Measurements from ENCODE around the gene PYM1. TPM values are rescaled to one million over a fixed set of nuclear protein-coding genes. Genes with fewer than 3 reads are reported as not detected.

Gene PYM1
- total and polyA plus RNA-seq, 2 of the 8 experiments (the other 6 are each of a cell fraction or from before 2014, with no cell fraction given): 38.7 to 58.5 TPM

DNA sequence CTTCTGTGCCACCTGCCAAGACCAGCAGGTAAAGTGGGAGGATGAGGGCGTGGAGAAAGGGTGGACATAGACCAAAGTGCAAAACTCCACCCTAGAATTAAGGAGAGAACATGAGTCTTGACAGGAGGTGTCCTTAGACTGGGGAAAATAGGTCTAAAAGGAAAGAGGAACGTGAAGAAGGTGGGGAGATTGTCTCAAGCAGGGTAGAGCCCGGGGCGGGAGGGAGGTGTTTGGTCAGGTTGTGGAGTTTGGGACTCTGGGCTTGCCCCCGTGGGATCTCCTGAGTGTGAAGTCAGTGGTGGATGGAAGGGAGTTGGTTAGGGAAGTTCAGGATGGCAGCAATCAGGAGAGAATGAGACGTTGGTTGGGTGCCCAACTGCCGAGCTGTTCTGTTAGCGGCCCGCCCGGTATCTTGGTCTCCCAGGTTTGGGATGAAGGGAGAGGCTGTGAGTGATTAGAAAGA lies 3.7 kb upstream of the PYM1 start (continued):
- TF ChIP-seq, protein P1, sequence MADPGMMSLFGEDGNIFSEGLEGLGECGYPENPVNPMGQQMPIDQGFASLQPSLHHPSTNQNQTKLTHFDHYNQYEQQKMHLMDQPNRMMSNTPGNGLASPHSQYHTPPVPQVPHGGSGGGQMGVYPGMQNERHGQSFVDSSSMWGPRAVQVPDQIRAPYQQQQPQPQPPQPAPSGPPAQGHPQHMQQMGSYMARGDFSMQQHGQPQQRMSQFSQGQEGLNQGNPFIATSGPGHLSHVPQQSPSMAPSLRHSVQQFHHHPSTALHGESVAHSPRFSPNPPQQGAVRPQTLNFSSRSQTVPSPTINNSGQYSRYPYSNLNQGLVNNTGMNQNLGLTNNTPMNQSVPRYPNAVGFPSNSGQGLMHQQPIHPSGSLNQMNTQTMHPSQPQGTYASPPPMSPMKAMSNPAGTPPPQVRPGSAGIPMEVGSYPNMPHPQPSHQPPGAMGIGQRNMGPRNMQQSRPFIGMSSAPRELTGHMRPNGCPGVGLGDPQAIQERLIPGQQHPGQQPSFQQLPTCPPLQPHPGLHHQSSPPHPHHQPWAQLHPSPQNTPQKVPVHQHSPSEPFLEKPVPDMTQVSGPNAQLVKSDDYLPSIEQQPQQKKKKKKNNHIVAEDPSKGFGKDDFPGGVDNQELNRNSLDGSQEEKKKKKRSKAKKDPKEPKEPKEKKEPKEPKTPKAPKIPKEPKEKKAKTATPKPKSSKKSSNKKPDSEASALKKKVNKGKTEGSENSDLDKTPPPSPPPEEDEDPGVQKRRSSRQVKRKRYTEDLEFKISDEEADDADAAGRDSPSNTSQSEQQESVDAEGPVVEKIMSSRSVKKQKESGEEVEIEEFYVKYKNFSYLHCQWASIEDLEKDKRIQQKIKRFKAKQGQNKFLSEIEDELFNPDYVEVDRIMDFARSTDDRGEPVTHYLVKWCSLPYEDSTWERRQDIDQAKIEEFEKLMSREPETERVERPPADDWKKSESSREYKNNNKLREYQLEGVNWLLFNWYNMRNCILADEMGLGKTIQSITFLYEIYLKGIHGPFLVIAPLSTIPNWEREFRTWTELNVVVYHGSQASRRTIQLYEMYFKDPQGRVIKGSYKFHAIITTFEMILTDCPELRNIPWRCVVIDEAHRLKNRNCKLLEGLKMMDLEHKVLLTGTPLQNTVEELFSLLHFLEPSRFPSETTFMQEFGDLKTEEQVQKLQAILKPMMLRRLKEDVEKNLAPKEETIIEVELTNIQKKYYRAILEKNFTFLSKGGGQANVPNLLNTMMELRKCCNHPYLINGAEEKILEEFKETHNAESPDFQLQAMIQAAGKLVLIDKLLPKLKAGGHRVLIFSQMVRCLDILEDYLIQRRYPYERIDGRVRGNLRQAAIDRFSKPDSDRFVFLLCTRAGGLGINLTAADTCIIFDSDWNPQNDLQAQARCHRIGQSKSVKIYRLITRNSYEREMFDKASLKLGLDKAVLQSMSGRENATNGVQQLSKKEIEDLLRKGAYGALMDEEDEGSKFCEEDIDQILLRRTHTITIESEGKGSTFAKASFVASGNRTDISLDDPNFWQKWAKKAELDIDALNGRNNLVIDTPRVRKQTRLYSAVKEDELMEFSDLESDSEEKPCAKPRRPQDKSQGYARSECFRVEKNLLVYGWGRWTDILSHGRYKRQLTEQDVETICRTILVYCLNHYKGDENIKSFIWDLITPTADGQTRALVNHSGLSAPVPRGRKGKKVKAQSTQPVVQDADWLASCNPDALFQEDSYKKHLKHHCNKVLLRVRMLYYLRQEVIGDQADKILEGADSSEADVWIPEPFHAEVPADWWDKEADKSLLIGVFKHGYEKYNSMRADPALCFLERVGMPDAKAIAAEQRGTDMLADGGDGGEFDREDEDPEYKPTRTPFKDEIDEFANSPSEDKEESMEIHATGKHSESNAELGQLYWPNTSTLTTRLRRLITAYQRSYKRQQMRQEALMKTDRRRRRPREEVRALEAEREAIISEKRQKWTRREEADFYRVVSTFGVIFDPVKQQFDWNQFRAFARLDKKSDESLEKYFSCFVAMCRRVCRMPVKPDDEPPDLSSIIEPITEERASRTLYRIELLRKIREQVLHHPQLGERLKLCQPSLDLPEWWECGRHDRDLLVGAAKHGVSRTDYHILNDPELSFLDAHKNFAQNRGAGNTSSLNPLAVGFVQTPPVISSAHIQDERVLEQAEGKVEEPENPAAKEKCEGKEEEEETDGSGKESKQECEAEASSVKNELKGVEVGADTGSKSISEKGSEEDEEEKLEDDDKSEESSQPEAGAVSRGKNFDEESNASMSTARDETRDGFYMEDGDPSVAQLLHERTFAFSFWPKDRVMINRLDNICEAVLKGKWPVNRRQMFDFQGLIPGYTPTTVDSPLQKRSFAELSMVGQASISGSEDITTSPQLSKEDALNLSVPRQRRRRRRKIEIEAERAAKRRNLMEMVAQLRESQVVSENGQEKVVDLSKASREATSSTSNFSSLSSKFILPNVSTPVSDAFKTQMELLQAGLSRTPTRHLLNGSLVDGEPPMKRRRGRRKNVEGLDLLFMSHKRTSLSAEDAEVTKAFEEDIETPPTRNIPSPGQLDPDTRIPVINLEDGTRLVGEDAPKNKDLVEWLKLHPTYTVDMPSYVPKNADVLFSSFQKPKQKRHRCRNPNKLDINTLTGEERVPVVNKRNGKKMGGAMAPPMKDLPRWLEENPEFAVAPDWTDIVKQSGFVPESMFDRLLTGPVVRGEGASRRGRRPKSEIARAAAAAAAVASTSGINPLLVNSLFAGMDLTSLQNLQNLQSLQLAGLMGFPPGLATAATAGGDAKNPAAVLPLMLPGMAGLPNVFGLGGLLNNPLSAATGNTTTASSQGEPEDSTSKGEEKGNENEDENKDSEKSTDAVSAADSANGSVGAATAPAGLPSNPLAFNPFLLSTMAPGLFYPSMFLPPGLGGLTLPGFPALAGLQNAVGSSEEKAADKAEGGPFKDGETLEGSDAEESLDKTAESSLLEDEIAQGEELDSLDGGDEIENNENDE (IDR thresholded peaks at IDR 0.05; ENCODE audit: insufficient replicate concordance, low read length): no peak
- TF ChIP-seq SIN3A (conservative IDR thresholded peaks at IDR 0.05 in 1 of 2, IDR thresholded peaks at IDR 0.05 in 1 of 2; ENCODE audit: low read depth in 1 of 2, low read length in 2 of 2): 0 out of 4 replicates have a peak, but pooled peaks of 1 of the 2 experiments have one; percentile 12
- TF ChIP-seq POU5F1 (IDR thresholded peaks at IDR 0.05; ENCODE audit: low read depth, low read length): no peak
- no peak for TF ChIP-seq NANOG (IDR thresholded peaks at IDR 0.05; ENCODE audit: insufficient read depth, low read depth, low read length, poor library complexity, severe bottlenecking)
- no peak for TF ChIP-seq HDAC6 (IDR thresholded peaks at IDR 0.05; ENCODE audit: low read depth, low read length)
- no peak for TF ChIP-seq GTF2F1 (IDR thresholded peaks at IDR 0.05; ENCODE audit: borderline replicate concordance, low read depth, low read length)
- 0 out of 2 replicates have a peak, but pooled peaks have one; percentile 11 for TF ChIP-seq SUZ12 (IDR thresholded peaks at IDR 0.05; ENCODE audit: low read length)
- TF ChIP-seq SRF (IDR thresholded peaks at IDR 0.05; ENCODE audit: low read depth, low read length): no peak
- no peak for TF ChIP-seq FOSL1 (IDR thresholded peaks at IDR 0.05; ENCODE audit: insufficient read depth, low read depth, low read length)

All from H1 (cell line).